Fibroblast of lung (primary cell): ENCODE data around the gene XPNPEP3. TPM values are rescaled to one million over a fixed set of nuclear protein-coding genes. Genes with fewer than 3 reads are reported as not detected.

Experiments used
- DNase-seq, 2 donors: peaks; one replicate each; pipeline versions ENCODE4 v3.0.0 to v3.0.0-alpha.2; 2010; ENCODE audit warnings: low read depth in 2 of 2
- H2AFZ ChIP-seq: 2 replicates; pipeline ENCODE4 v1.5.1; 2012; ENCODE audit warnings: low read length, control low read depth, inconsistent platforms
- H3K27ac ChIP-seq: 2 replicates; pipeline ENCODE4 v1.5.1; 2011; ENCODE audit warnings: low read length, control low read depth; ENCODE audit not compliant: insufficient read depth
- H3K27me3 ChIP-seq: 2 replicates; pipeline ENCODE4 v1.5.1; 2011; ENCODE audit warnings: mild to moderate bottlenecking, low read length; ENCODE audit not compliant: control insufficient read depth, insufficient read depth
- H3K36me3 ChIP-seq: 2 replicates; pipeline ENCODE4 v1.5.1; 2011; ENCODE audit warnings: low read length; ENCODE audit not compliant: control insufficient read depth, insufficient read depth
- H3K4me1 ChIP-seq: 2 replicates; pipeline ENCODE4 v1.5.1; 2011; ENCODE audit warnings: low read length; ENCODE audit not compliant: control insufficient read depth, insufficient read depth; ENCODE audit errors: extremely low read depth
- H3K4me2 ChIP-seq: 2 replicates; pipeline ENCODE4 v1.5.1; 2011; ENCODE audit warnings: low read length, control low read depth; ENCODE audit not compliant: insufficient read depth; ENCODE audit errors: extremely low read depth
- H3K4me3 ChIP-seq, 4 experiments: fragments of 200-600 bp in 1 of 4; sonication (generic) in 1 of 4; replicated peaks in 1 of 4; 2 replicates each; pipeline ENCODE4 v1.5.1; 2011 to 2016; ENCODE audit warnings: low read length in 4 of 4, low read depth in 3 of 4, mild to moderate bottlenecking in 3 of 4, control low read depth in 2 of 4, inconsistent platforms in 1 of 4, mixed read lengths in 1 of 4; ENCODE audit not compliant: insufficient read depth in 1 of 4; ENCODE audit errors: control extremely low read depth in 1 of 4
- H3K79me2 ChIP-seq: 2 replicates; pipeline ENCODE4 v1.5.1; 2012; ENCODE audit warnings: mild to moderate bottlenecking, low read length, inconsistent platforms; ENCODE audit not compliant: control insufficient read depth, insufficient read depth
- H3K9ac ChIP-seq: 2 replicates; pipeline ENCODE4 v1.5.1; 2011; ENCODE audit warnings: mild to moderate bottlenecking, low read length, control low read depth; ENCODE audit not compliant: insufficient read depth
- H3K9me3 ChIP-seq: 2 replicates; pipeline ENCODE4 v1.5.1; 2012; ENCODE audit warnings: low read depth, low read length; ENCODE audit not compliant: control insufficient read depth, insufficient read depth
- H4K20me1 ChIP-seq: 2 replicates; pipeline ENCODE4 v1.5.1; 2011; ENCODE audit warnings: low read length; ENCODE audit not compliant: control insufficient read depth, insufficient read depth; ENCODE audit errors: extremely low read depth
- CTCF ChIP-seq, 2 donors: IDR thresholded peaks in 1 of 2; conservative IDR thresholded peaks in 1 of 2; 1 replicate in 1 of 2; 2 replicates in 1 of 2; pipeline ENCODE4 v1.5.1; 2011 to 2012; ENCODE audit warnings: low read length in 2 of 2, control low read depth in 1 of 2, inconsistent platforms in 1 of 2, low read depth in 1 of 2, mild to moderate bottlenecking in 1 of 2
- EZH2 ChIP-seq: IDR thresholded peaks from 2 replicates; pipeline ENCODE4 v1.5.1; 2012; ENCODE audit warnings: low read length, control low read depth, mild to moderate bottlenecking; ENCODE audit errors: missing control alignments
- polyA plus RNA-seq, 2 donors: library from polyadenylated mRNA; depleted of rRNA in 1 of 2; stranded (reverse) in 1 of 2; unstranded in 1 of 2; fragments of >200 nt; gene quantifications; 2 replicates each; pipeline ENCODE4 v1.2.1, GENCODE V29; 2011 to 2012; ENCODE audit warnings: missing spikeins in 1 of 2
- total RNA-seq: library from RNA; depleted of rRNA; stranded (reverse); fragments of >200 nt; gene quantifications from 2 replicates; pipeline ENCODE4 v1.2.1, GENCODE V29; 2014

The XPNPEP3 gene
- total and polyA plus RNA-seq, 2 donors (not counting 1 experiment from before 2014, with no cell fraction given): 9.1 to 15.2 TPM

- TF ChIP-seq CTCF (conservative IDR thresholded peaks at IDR 0.05 in 1 of 2, IDR thresholded peaks at IDR 0.05 in 1 of 2; ENCODE audit: low read depth in 1 of 2, low read length in 2 of 2) (no peak), EZH2 (no peak)
- Histone ChIP-seq H4K20me1 (no peaks in the 10 kb centered on the region), H3K36me3 (peaks cover 4% of the 10 kb centered on the region)
Measured at GRCh38 chr22:40958299-40958698, 101.4 kb downstream of the XPNPEP3 start.

GRCh38 chr22:40960145-40960544 is 103.2 kb downstream of the XPNPEP3 start:
- Histone ChIP-seq H3K27ac (no peak overlapping the region), H3K4me2 (no peak overlapping the region), H3K9ac (no peak overlapping the region), H3K4me1 (no peaks in the 10 kb centered on the region), H3K27me3 (no peaks in the 10 kb centered on the region), H2AFZ (no peak overlapping the region), H3K4me3 (no peak overlapping the region), H3K79me2 (peaks cover 37% of the 10 kb centered on the region), H3K36me3 (peaks cover 6% of the 10 kb centered on the region), H3K9me3 (no peaks in the 10 kb centered on the region), H4K20me1 (no peaks in the 10 kb centered on the region)
- DNase-seq: no peak
- TF ChIP-seq EZH2 (no peak), CTCF (conservative IDR thresholded peaks at IDR 0.05 in 1 of 2, IDR thresholded peaks at IDR 0.05 in 1 of 2; ENCODE audit: low read depth in 1 of 2, low read length in 2 of 2) (no peak)

More at GRCh38 chr22:40958299-40958698, 101.4 kb downstream of the XPNPEP3 start:
- H2AFZ ChIP-seq: no peak overlapping the region
- H3K9ac ChIP-seq: no peak overlapping the region
- H3K4me3 ChIP-seq: no peak overlapping the region
- peaks cover 55% of the 10 kb centered on the region for H3K79me2 ChIP-seq
- H3K4me2 ChIP-seq: no peak overlapping the region
- no peaks in the 10 kb centered on the region for H3K9me3 ChIP-seq
- no peak overlapping the region for H3K27ac ChIP-seq
- no peak for DNase-seq
- no peaks in the 10 kb centered on the region for H3K27me3 ChIP-seq
- H3K4me1 ChIP-seq: no peaks in the 10 kb centered on the region

- DNase-seq: no peak
- H3K4me3 ChIP-seq: no peak overlapping the region
- H3K79me2 ChIP-seq: peaks cover 6% of the 10 kb centered on the region
- no peak overlapping the region for H3K4me2 ChIP-seq
- no peak overlapping the region for H3K9ac ChIP-seq
- no peak overlapping the region for H3K27ac ChIP-seq
- no peaks in the 10 kb centered on the region for H3K9me3 ChIP-seq
- H3K4me1 ChIP-seq: no peaks in the 10 kb centered on the region
- no peaks in the 10 kb centered on the region for H4K20me1 ChIP-seq
- H2AFZ ChIP-seq: no peak overlapping the region
- TF ChIP-seq CTCF (conservative IDR thresholded peaks at IDR 0.05 in 1 of 2, IDR thresholded peaks at IDR 0.05 in 1 of 2; ENCODE audit: low read depth in 1 of 2, low read length in 2 of 2) (no peak), EZH2 (no peak)
- peaks cover 12% of the 10 kb centered on the region for H3K36me3 ChIP-seq
- no peaks in the 10 kb centered on the region for H3K27me3 ChIP-seq
Measured at GRCh38 chr22:40965936-40966725, 109.2 kb downstream of the XPNPEP3 start.
